ENCODE measurements around the gene IGFL3.
"Not testable (repeated sequence)": the region's sequence is repeated elsewhere in the genome, so short reads cannot be mapped to it uniquely, and the experiment has no call there.

The IGFL3 gene

DNA sequence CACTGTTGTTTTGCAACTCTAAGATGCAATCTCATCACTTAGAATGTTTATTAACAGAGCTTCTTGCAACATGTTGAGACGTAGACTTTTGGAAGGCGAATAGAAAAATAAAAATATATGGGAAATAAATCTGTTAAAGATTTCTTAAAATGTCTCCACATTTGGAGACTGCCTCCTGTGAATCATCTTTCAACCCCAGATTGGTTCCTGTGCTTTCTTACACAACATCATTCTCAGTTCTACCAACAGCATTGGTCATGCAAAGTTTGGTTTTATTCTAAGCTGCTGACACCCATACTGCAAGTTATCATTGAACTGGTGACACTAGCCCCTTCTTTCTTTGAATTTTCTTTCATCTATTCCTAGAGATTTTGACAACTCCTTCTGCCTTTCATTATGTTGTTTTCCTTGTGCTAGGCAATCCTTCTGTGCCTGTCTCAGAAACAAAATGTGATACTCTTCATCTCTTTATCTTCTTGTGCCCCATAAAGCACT is 1.6 kb upstream of the IGFL3 start:
- in situ Hi-C loops (cut with HindIII; ENCODE audit: low sequenced_read_pairs): no loop called here

GRCh38 chr19:46125447-46125846 is 959 bp upstream of the IGFL3 start:
- in situ Hi-C loops (cut with HindIII; ENCODE audit: low sequenced_read_pairs): no loop called here

GRCh38 chr19:46118136-46118535 is 6.4 kb downstream of the IGFL3 start:
- in situ Hi-C loops (cut with HindIII; ENCODE audit: low sequenced_read_pairs): loop anchor here (5.0 kb wide), 2 partner anchors 34 to 191 kb away; no protein-coding TSS in a partner anchor

GRCh38 chr19:46116121-46116520 is 8.4 kb downstream of the IGFL3 start:
- in situ Hi-C loops (cut with HindIII; ENCODE audit: low sequenced_read_pairs): loop anchor here (5.0 kb wide), 2 partner anchors 36 to 189 kb away; no protein-coding TSS in a partner anchor

DNA sequence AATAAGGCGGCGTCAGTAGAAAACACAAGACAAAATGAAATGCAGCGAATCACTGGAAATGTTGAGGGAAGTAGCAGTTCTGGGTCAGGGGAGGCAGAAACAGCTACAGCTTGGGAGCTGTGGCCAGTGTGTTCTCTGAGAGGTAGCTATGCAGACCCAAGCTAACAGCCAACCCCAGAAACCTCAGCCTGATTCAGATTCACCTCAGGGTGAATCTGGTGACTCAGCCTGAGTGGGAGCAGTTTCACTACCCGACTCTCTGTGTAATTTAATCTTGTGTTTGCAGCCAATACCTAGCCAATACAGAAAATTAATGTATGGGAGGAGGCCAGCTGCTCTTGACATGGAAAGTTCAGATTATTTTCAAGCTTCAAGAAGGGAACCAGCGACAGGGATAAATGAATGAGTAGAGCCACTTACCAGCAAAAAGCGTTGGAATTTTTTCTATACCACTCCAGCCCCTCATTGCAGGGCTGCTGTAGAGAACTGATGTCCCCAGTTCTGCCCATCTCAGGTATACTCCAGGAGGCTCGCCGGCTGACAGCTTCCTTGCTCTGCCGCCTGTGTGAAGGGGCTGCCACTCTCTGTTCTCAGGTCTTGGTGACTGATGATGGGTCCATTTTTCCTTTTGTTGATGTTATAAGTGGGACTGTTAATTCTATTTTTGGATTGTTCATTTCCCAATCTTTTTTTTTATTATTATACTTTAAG is 8.9 kb downstream of the IGFL3 start:
- in situ Hi-C loops (cut with HindIII; ENCODE audit: low sequenced_read_pairs): loop anchor here (5.0 kb wide), 2 partner anchors 37 to 188 kb away; no protein-coding TSS in a partner anchor

GRCh38 chr19:46113726-46114125 is 10.8 kb downstream of the IGFL3 start:
- in situ Hi-C loops (cut with HindIII; ENCODE audit: low sequenced_read_pairs): loop anchor here (5.0 kb wide), 1 partner anchor 59 kb away; no protein-coding TSS in a partner anchor

DNA sequence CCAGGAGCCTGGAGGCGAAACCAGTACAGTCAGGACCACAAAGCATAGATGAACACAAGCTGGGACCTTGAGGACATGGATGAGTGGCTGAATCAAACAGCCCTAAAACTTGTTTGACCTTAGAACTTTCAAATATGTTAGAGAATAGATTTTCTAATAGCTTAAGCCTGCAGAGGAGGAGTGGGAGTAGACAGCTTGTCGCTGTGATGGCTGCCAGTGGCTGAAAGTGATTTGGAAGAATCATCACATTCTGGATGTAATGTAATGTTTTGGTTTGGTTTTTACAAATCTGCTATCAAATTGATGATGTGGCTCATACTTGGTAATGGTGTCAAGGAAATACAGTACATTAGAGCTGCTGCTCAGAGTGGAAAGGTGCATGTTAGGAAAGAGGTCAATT is 12.0 kb downstream of the IGFL3 start:
- in situ Hi-C loops (cut with HindIII; ENCODE audit: low sequenced_read_pairs): loop anchor here (5.0 kb wide), 1 partner anchor 60 kb away; no protein-coding TSS in a partner anchor

GRCh38 chr19:46111376-46111775 is 13.1 kb downstream of the IGFL3 start:
- in situ Hi-C loops (cut with HindIII; ENCODE audit: low sequenced_read_pairs): loop anchor here (5.0 kb wide), 1 partner anchor 61 kb away; no protein-coding TSS in a partner anchor

GRCh38 chr19:46109876-46110275 is 14.6 kb downstream of the IGFL3 start:
- in situ Hi-C loops (cut with HindIII; ENCODE audit: low sequenced_read_pairs): loop anchor here (5.0 kb wide), 1 partner anchor 62 kb away; no protein-coding TSS in a partner anchor

- in situ Hi-C loops (cut with HindIII; ENCODE audit: low sequenced_read_pairs): no loop called here
Measured at GRCh38 chr19:46107371-46107770, 17.1 kb downstream of the IGFL3 start.

DNA sequence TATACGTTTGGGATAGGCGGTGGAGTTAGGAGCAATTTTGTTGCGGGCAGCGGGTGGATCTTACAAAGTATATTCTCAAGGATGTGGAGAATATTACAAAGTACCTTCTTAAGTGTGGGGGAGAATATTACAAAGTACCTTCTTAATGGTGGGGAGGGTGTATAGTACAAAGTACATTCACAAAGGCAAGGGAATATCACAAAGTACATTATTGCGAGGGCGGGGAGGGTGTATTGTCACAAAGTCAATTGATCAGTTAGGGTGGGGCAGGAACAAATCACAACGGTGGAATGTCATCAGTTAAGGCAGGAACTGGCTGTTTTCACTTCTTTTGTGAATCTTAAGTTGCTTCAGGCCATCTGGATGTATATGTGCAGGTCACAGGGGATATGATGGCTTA is 22.2 kb downstream of the IGFL3 start:
- in situ Hi-C loops (cut with HindIII; ENCODE audit: low sequenced_read_pairs): not testable (repeated sequence)

GRCh38 chr19:46101293-46101692 is 23.2 kb downstream of the IGFL3 start:
- in situ Hi-C loops (cut with HindIII; ENCODE audit: low sequenced_read_pairs): no loop called here

GRCh38 chr19:46100344-46100743 is 24.1 kb downstream of the IGFL3 start:
- in situ Hi-C loops (cut with HindIII; ENCODE audit: low sequenced_read_pairs): no loop called here

GRCh38 chr19:46090444-46090843 is 34.0 kb downstream of the IGFL3 start:
- in situ Hi-C loops (cut with HindIII; ENCODE audit: low sequenced_read_pairs): no loop called here

- in situ Hi-C loops (cut with HindIII; ENCODE audit: low sequenced_read_pairs): no loop called here
Measured at GRCh38 chr19:46089432-46089831, 35.1 kb downstream of the IGFL3 start.

DNA sequence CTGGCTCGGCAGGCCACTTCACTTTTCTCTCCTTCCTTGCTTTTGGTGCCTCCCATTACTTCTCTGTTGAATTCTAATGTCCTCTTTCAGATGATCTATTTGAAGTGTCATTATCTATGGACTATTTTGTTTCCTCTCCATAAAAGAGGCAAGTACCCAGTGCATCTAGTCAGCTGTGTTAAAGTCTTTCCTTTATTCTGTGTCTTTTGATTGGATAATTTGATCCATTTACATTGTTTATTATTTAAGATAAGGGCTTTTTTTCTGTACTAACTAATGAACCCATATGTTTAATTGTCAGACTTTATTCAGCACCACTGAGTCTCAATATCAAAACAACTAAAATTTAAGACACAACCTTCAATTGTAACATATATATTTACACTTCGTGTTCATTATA is 36.4 kb downstream of the IGFL3 start:
- in situ Hi-C loops (cut with HindIII; ENCODE audit: low sequenced_read_pairs): no loop called here

- in situ Hi-C loops (cut with HindIII; ENCODE audit: low sequenced_read_pairs): no loop called here
Measured at GRCh38 chr19:46085888-46086287, 38.6 kb downstream of the IGFL3 start.

DNA sequence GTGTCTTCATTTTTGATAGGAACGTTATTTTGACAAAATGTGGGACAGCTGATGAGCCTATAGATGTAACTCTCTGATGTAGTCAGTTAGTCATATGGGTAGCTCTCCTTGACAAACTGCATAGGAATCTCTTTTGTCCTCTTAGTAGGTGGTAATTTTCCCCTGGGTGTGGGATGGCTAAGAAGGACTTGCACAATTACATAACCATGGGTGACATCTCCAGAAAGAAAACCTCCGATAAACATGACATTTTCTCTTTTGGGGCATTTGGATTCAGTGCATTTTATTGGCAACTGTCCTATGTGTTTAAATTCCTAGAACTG is 41.8 kb downstream of the IGFL3 start:
- in situ Hi-C loops (cut with HindIII; ENCODE audit: low sequenced_read_pairs): no loop called here

DNA sequence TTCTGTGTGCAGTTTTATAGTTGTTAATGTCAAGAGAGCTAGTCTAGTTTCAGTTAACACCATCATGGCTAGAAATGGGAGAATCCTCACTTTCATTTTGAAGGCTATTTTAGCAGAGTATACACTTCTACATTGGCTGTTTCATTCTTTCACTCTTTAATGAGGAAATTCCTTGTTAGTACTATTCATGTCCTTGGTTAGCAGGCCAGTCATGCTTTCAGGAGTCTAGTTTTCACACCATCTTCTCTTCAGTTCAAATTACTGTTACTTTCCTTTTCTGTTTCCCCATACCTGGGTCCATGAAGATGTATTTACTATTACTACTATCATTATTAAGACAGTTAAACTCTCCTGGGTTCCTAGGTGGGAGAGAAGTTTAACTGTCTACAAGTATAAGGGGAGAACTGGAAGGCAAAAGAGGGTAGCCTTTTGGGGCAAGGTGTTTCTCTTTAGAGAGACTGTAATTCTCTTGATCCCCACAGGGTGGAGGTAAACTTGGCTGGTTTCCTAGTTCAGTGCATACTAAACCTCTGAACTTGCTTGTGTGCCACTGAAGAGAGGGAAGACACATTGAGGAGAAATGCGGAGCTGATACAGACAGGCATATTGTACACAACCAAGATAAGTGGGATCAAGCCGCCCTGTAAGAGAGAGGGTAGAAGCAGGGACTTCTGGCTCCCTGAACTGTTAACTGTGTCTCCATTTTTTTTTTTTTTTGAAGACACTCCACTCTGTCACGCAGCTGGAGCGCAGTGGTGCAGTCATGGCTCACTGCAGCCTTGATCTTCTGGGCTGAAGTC is 42.4 kb downstream of the IGFL3 start:
- in situ Hi-C loops (cut with HindIII; ENCODE audit: low sequenced_read_pairs): no loop called here

DNA sequence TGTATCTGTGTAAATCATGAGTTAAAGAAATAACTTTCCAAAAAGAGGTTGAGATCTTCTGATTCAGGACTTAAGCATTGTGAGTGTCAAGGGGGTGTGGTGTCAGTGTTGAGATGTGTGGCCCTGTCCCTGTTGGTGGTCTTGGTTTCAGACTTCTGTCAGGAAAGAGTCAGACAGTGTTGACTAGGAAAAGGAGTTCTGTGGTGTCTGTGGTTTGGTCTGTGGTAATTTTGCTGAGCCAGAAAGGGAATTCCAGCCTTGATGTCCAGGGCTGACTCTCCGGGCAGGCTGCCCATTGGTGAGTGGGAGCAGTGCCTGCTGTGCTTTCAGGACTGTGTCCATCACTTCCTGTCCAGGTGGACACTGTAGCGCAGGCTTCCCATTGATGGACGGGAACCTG is 43.9 kb downstream of the IGFL3 start:
- in situ Hi-C loops (cut with HindIII; ENCODE audit: low sequenced_read_pairs): no loop called here

DNA sequence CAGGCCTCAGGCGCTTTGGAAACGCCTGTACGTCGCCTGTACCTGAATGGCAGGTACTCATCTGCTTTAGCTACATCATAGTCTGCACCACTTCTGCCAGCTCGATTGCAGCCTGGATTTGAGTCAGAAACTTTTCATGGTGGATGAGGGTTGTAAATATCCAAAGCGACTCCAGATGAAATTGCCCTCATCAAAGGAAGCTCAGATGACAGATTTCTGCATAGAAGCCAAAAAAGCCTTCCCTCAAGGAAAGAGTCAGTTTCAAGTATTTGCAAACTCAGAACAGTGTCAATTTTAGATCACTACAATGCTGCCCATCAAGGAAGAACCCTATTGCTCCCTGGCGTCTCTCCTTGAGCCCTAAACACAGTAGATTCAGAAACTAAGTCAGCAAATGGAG is 44.9 kb downstream of the IGFL3 start:
- in situ Hi-C loops (cut with HindIII; ENCODE audit: low sequenced_read_pairs): no loop called here
